NCI-H2107 (cell line): ENCODE measurements around the gene CD82.
"Not testable (repeated sequence)": the region's sequence is repeated elsewhere in the genome, so short reads cannot be mapped to it uniquely, and the experiment has no call there.

Source experiments
- DNase-seq: peaks from one replicate; lab custom pipeline; 2025; lab: John Stamatoyannopoulos, UW

The CD82 gene

GRCh38 chr11:44559940-44560300, 5.5 kb upstream of the CD82 start:
- DNase-seq, result not testable (repeated sequence)

GRCh38 chr11:44561275-44561805, 4.1 kb upstream of the CD82 start:
- DNase-seq, result no peak

- no peak for DNase-seq
Measured at GRCh38 chr11:44561964-44562734, 3.3 kb upstream of the CD82 start.

- DNase-seq, result no peak
Measured at GRCh38 chr11:44562845-44563460, 2.5 kb upstream of the CD82 start.

GRCh38 chr11:44563711-44564110, 1.8 kb upstream of the CD82 start:
- DNase-seq, result no peak

- peak; percentile 17 for DNase-seq
Measured at GRCh38 chr11:44564166-44564565, 1.3 kb upstream of the CD82 start.

GRCh38 chr11:44564670-44565210, 723 bp upstream of the CD82 start:
- DNase-seq, result no peak

GRCh38 chr11:44565953-44566949, 788 bp downstream of the CD82 start:
- DNase-seq, result no peak

GRCh38 chr11:44566952-44567875, 1.8 kb downstream of the CD82 start:
- DNase-seq, result no peak

GRCh38 chr11:44567876-44568256, 2.4 kb downstream of the CD82 start:
- no peak for DNase-seq

GRCh38 chr11:44568331-44568657, 2.8 kb downstream of the CD82 start:
- DNase-seq, result no peak

- DNase-seq, result no peak
Measured at GRCh38 chr11:44568658-44569473, 3.4 kb downstream of the CD82 start.

- DNase-seq, result no peak
Measured at GRCh38 chr11:44570411-44571155, 5.1 kb downstream of the CD82 start.

GRCh38 chr11:44571871-44572270, 6.4 kb downstream of the CD82 start:
- no peak for DNase-seq

GRCh38 chr11:44572436-44572835, 7.0 kb downstream of the CD82 start:
- DNase-seq, result no peak

- DNase-seq, result no peak
Measured at GRCh38 chr11:44572884-44573283, 7.4 kb downstream of the CD82 start.

- no peak for DNase-seq
Measured at GRCh38 chr11:44573333-44573732, 7.9 kb downstream of the CD82 start.

GRCh38 chr11:44574610-44575287, 9.3 kb downstream of the CD82 start:
- DNase-seq, result no peak

GRCh38 chr11:44575288-44575672, 9.8 kb downstream of the CD82 start:
- DNase-seq, result no peak
